Upper lobe of left lung (tissue), 4 donors: ENCODE measurements around the gene DMRT2.

Experiments used
- POLR2AphosphoS5 ChIP-seq, 2 donors: sonication (generic); formaldehyde crosslinking; IDR thresholded peaks; one replicate each; pipeline ENCODE4 v1.5.1; 2017; ENCODE audit warnings: antibody characterized with exemption in 2 of 2
- TF ChIP-seq, protein P1 (sequence below), 6 experiments: fragments of 450-650 bp in 4 of 6; fragments of 200-600 bp in 2 of 6; sonication (generic) in 2 of 6; IDR thresholded peaks; one replicate each; pipeline ENCODE4 v1.5.1; 2016 to 2019; ENCODE audit warnings: antibody characterized with exemption in 6 of 6

DNA sequence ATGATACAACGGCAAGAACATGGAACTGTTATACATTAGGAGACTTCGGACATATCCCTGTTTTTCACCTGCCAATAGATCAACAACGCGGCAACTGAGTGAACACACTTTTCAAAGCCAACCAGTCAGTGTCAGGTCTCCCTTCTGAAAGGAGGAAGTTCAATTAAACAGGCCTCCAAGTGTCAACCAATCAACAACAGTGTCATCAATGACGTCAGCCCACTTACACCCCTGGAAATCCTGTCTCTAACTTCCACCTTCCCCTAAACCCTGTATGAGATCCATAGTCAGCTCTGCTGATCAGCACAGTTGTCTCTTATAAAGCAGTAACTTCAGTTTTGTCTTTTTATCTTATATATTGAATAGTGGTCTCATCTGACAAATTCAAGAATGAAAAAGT lies 37.1 kb upstream of the DMRT2 start:
- TF ChIP-seq, protein P1, sequence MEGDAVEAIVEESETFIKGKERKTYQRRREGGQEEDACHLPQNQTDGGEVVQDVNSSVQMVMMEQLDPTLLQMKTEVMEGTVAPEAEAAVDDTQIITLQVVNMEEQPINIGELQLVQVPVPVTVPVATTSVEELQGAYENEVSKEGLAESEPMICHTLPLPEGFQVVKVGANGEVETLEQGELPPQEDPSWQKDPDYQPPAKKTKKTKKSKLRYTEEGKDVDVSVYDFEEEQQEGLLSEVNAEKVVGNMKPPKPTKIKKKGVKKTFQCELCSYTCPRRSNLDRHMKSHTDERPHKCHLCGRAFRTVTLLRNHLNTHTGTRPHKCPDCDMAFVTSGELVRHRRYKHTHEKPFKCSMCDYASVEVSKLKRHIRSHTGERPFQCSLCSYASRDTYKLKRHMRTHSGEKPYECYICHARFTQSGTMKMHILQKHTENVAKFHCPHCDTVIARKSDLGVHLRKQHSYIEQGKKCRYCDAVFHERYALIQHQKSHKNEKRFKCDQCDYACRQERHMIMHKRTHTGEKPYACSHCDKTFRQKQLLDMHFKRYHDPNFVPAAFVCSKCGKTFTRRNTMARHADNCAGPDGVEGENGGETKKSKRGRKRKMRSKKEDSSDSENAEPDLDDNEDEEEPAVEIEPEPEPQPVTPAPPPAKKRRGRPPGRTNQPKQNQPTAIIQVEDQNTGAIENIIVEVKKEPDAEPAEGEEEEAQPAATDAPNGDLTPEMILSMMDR (IDR thresholded peaks at IDR 0.05), result no peak
- no peak for TF ChIP-seq POLR2AphosphoS5 (IDR thresholded peaks at IDR 0.05)
